Measurements from ENCODE around the gene NEGR1.

Gene NEGR1

DNA sequence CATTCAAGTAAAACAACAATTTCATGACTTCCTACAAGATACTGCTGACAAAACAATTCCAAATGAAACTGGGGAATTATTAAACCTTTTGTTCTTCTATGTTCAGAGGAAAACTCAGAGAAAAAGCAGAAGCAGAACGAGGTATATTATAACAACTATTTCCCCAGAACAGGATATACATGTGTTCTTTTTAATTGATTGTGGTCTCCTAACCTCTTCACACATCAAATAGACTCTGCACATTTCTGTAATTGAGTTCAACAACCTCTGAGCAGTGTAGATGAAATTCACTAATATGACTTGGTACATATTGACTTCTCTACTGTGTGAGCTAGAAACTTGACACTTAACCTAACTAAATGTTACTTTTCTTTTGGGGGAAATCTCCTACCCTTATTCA lies 584.2 kb downstream of the NEGR1 start:
- DNase-seq (ENCODE audit: low read depth in 2 of 2) = no peak
- no peak overlapping the region for H3K4me3 ChIP-seq (replicated peaks in 1 of 2; ENCODE audit: low read depth in 2 of 2, low read length in 2 of 2)
- TF ChIP-seq, protein P1, sequence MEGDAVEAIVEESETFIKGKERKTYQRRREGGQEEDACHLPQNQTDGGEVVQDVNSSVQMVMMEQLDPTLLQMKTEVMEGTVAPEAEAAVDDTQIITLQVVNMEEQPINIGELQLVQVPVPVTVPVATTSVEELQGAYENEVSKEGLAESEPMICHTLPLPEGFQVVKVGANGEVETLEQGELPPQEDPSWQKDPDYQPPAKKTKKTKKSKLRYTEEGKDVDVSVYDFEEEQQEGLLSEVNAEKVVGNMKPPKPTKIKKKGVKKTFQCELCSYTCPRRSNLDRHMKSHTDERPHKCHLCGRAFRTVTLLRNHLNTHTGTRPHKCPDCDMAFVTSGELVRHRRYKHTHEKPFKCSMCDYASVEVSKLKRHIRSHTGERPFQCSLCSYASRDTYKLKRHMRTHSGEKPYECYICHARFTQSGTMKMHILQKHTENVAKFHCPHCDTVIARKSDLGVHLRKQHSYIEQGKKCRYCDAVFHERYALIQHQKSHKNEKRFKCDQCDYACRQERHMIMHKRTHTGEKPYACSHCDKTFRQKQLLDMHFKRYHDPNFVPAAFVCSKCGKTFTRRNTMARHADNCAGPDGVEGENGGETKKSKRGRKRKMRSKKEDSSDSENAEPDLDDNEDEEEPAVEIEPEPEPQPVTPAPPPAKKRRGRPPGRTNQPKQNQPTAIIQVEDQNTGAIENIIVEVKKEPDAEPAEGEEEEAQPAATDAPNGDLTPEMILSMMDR (IDR thresholded peaks at IDR 0.05; ENCODE audit: low read depth, low read length) = no peak

DNA sequence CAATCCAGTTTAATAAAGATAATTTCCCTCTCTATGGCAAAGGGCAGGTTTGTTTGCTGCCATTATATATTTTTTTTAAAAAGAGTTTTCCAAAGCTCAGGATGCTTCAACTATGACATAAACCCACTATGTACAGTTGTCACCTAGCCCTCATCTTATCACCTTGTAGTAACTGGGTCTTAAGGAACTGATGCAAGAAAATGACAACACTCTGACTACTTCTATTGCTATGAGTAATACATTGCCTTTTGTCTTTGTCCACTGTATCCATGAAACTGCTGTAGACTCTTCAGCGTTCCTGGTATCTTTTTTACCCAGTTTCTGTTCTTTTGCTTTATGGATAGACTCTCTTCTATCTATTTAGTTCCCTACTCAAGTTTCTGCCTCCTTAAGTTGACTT lies 586.5 kb downstream of the NEGR1 start:
- no peak overlapping the region for H3K4me3 ChIP-seq (replicated peaks in 1 of 2; ENCODE audit: low read depth in 2 of 2, low read length in 2 of 2)
- TF ChIP-seq, protein P1 (IDR thresholded peaks at IDR 0.05; ENCODE audit: low read depth, low read length) = no peak
- DNase-seq (ENCODE audit: low read depth in 2 of 2) = peak; percentile 0 to 38

DNA sequence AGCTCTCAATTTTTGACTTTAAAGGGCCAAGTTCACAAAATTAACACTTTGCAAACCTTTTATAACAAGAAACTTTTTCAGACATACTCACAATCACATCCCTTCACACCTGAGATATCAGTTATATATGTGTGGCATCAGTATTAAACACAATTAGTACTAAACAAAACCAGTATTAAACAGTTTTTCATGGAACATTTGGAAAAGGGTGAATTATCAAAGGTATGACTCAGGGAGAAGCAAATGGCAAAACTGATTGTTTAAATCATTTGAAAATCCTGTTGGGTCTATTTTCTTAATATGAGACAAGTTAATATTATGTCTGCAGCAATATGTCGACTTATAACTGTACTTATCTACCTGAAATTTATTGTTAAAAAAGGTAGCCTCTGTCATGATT lies 587.3 kb downstream of the NEGR1 start:
- H3K4me3 ChIP-seq (replicated peaks in 1 of 2; ENCODE audit: low read depth in 2 of 2, low read length in 2 of 2) = no peak overlapping the region
- DNase-seq (ENCODE audit: low read depth in 2 of 2) = no peak
- TF ChIP-seq, protein P1 (IDR thresholded peaks at IDR 0.05; ENCODE audit: low read depth, low read length) = no peak

DNA sequence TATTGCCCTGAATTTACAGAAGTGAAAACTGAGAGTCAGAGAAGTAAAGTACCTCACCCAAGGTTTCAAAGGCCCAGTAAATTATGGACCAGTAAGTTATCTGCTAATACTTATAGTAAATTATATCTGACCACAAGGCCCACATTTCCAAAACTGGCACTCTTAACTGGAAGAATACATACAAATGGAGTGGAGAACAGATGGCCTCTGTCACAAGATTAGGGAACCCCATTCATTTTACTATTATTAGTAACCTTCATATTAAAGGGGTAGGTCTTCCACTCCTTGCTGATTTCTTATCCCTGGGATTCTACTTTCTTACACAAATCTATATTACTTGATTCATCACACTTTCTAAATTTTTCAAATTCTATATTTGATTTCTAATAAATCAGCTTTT lies 588.8 kb downstream of the NEGR1 start:
- DNase-seq (ENCODE audit: low read depth in 2 of 2) = no peak
- H3K4me3 ChIP-seq (replicated peaks in 1 of 2; ENCODE audit: low read depth in 2 of 2, low read length in 2 of 2) = no peak overlapping the region
- TF ChIP-seq, protein P1 (IDR thresholded peaks at IDR 0.05; ENCODE audit: low read depth, low read length) = no peak

DNA sequence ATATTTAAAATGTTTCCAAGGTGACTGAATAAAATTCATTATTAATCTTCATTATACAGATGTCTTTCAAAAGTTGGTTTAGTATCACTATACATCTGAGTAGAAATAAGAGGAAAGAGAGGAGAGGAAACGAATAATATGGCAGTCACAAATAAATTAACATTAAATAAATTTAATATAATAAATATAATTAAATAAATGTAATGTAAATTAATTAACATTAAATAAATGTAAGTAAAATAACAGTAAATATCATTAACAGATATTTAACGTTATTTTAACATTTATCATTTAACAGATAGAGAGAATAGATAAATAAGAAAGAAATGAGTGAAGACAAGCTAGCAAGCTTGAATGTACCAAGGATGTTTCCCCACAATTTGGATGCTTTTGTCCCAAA lies 592.7 kb downstream of the NEGR1 start:
- H3K4me3 ChIP-seq (replicated peaks in 1 of 2; ENCODE audit: low read depth in 2 of 2, low read length in 2 of 2) = no peak overlapping the region
- no peak for DNase-seq (ENCODE audit: low read depth in 2 of 2)
- TF ChIP-seq, protein P1 (IDR thresholded peaks at IDR 0.05; ENCODE audit: low read depth, low read length) = no peak

DNA sequence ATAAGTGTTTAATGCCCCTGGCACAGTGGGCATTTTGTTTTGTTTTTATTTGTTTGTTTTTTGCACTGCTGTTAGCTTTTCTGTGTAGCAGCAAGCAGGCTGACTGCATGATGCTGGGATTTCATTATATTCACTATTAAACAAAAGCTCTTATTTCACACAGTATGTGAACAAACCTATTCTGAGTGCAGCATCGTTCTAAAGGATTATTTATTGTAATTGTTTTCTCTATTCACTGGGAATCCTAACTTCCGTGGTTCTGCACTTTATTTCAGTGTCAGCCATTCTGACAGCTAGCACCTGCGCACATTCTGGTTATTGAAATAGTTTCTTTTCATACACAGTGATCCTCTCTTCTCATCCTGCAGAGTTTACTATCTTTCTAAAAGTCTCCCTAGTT lies 595.0 kb downstream of the NEGR1 start:
- DNase-seq (ENCODE audit: low read depth in 2 of 2) = no peak
- TF ChIP-seq, protein P1 (IDR thresholded peaks at IDR 0.05; ENCODE audit: low read depth, low read length) = no peak
- no peak overlapping the region for H3K4me3 ChIP-seq (replicated peaks in 1 of 2; ENCODE audit: low read depth in 2 of 2, low read length in 2 of 2)

Data from cardiac fibroblast (primary cell).